Pons (tissue), 1 donor: ENCODE data around the gene COX14.
"Not testable (repeated sequence)": the region's sequence is repeated elsewhere in the genome, so short reads cannot be mapped to it uniquely, and the experiment has no call there.

Experiments used
- DNase-seq: peaks from one replicate; pipeline ENCODE4 v3.0.0-alpha.2; 2016; ENCODE audit warnings: low spot score

Gene COX14

GRCh38 chr12:50107416-50108268 is 4.4 kb upstream of the COX14 start:
- DNase-seq = no peak

GRCh38 chr12:50109319-50109718 is 2.7 kb upstream of the COX14 start:
- no peak for DNase-seq

GRCh38 chr12:50110127-50110761 is 1.8 kb upstream of the COX14 start:
- no peak for DNase-seq

GRCh38 chr12:50110762-50111351 is 1.2 kb upstream of the COX14 start:
- no peak for DNase-seq

- DNase-seq = no peak
Observed at GRCh38 chr12:50111395-50111692, 692 bp upstream of the COX14 start.

GRCh38 chr12:50112456-50113218 is 601 bp downstream of the COX14 start:
- DNase-seq = peak; percentile 61

GRCh38 chr12:50117057-50117622 is 5.1 kb downstream of the COX14 start:
- no peak for DNase-seq

- DNase-seq = no peak
Observed at GRCh38 chr12:50119387-50119786, 7.4 kb downstream of the COX14 start.

- no peak for DNase-seq
Observed at GRCh38 chr12:50120521-50120920, 8.5 kb downstream of the COX14 start.

- no peak for DNase-seq
Observed at GRCh38 chr12:50120953-50121352, 8.9 kb downstream of the COX14 start.

- no peak for DNase-seq
Observed at GRCh38 chr12:50121641-50122040, 9.6 kb downstream of the COX14 start.

- DNase-seq = no peak
Observed at GRCh38 chr12:50123203-50123602, 11.2 kb downstream of the COX14 start.

- DNase-seq = no peak
Observed at GRCh38 chr12:50127546-50127945, 15.5 kb downstream of the COX14 start.

GRCh38 chr12:50129290-50129689 is 17.3 kb downstream of the COX14 start:
- no peak for DNase-seq

GRCh38 chr12:50132505-50133135 is 20.6 kb downstream of the COX14 start:
- peak; percentile 41 for DNase-seq

- no peak for DNase-seq
Observed at GRCh38 chr12:50142993-50143392, 31.0 kb downstream of the COX14 start.

- no peak for DNase-seq
Observed at GRCh38 chr12:50145439-50145838, 33.4 kb downstream of the COX14 start.

GRCh38 chr12:50147281-50147680 is 35.2 kb downstream of the COX14 start:
- no peak for DNase-seq

GRCh38 chr12:50148011-50148410 is 36.0 kb downstream of the COX14 start:
- not testable (repeated sequence) for DNase-seq

GRCh38 chr12:50149311-50149710 is 37.3 kb downstream of the COX14 start:
- DNase-seq = no peak

GRCh38 chr12:50151047-50151687 is 39.1 kb downstream of the COX14 start:
- DNase-seq = no peak
